GM23248 (cell line): Measurements from ENCODE around the gene NHSL2.

Experiments used
- EZH2 ChIP-seq: fragments of 200-600 bp; sonication (generic); IDR thresholded peaks from 2 replicates; pipeline ENCODE4 v1.6.1; 2018; ENCODE audit warnings: antibody characterized with exemption, mild to moderate bottlenecking; ENCODE audit not compliant: insufficient read depth, poor library complexity, severe bottlenecking
- EZH2phosphoT487 ChIP-seq: fragments of 200-600 bp; sonication (generic); IDR thresholded peaks from 2 replicates; pipeline ENCODE4 v1.6.1; 2018; ENCODE audit warnings: antibody characterized with exemption, moderate library complexity, mild to moderate bottlenecking, low read depth; ENCODE audit not compliant: insufficient read depth

GRCh38 chrX:72026341-72027023, 115.8 kb downstream of the NHSL2 start:
- no peak for TF ChIP-seq EZH2
- no peak for TF ChIP-seq EZH2phosphoT487
